ENCODE measurements around the gene NECTIN2.
"Not testable (repeated sequence)": the region's sequence is repeated elsewhere in the genome, so short reads cannot be mapped to it uniquely, and the experiment has no call there.

The NECTIN2 gene

GRCh38 chr19:44875666-44876451 lies 29.8 kb downstream of the NECTIN2 start:
- H3K4me1 ChIP-seq, result 0 out of 2 replicates have a peak, but pooled peaks cover 4% of the 10 kb centered on the region
- H3K36me3 ChIP-seq, result no peaks in the 10 kb centered on the region
- no peak overlapping the region for H3K4me3 ChIP-seq (ENCODE audit: low read depth, low read length)
- no peaks in the 10 kb centered on the region for H3K27me3 ChIP-seq
- no peak for TF ChIP-seq CTCF (IDR thresholded peaks at IDR 0.05; ENCODE audit: low read depth, low read length)
- H3K9me3 ChIP-seq, result no peaks in the 10 kb centered on the region
- DNase-seq, result no peak

GRCh38 chr19:44876930-44877535 lies 30.9 kb downstream of the NECTIN2 start:
- no peaks in the 10 kb centered on the region for H3K27me3 ChIP-seq
- no peak overlapping the region for H3K4me3 ChIP-seq (ENCODE audit: low read depth, low read length)
- no peaks in the 10 kb centered on the region for H3K9me3 ChIP-seq
- no peaks in the 10 kb centered on the region for H3K36me3 ChIP-seq
- DNase-seq, result no peak
- TF ChIP-seq CTCF (IDR thresholded peaks at IDR 0.05; ENCODE audit: low read depth, low read length), result no peak
- 0 out of 2 replicates have a peak, but pooled peaks cover 4% of the 10 kb centered on the region for H3K4me1 ChIP-seq

GRCh38 chr19:44878120-44878865 lies 32.2 kb downstream of the NECTIN2 start:
- no peak for DNase-seq
- Histone ChIP-seq H3K4me1 (0 out of 2 replicates have a peak, but pooled peaks cover 4% of the 10 kb centered on the region), H3K27me3 (no peaks in the 10 kb centered on the region), H3K9me3 (no peaks in the 10 kb centered on the region), H3K4me3 (ENCODE audit: low read depth, low read length) (no peak overlapping the region), H3K36me3 (no peaks in the 10 kb centered on the region)
- no peak for TF ChIP-seq CTCF (IDR thresholded peaks at IDR 0.05; ENCODE audit: low read depth, low read length)

GRCh38 chr19:44879309-44880065 lies 33.4 kb downstream of the NECTIN2 start:
- DNase-seq, result no peak
- no peaks in the 10 kb centered on the region for H3K9me3 ChIP-seq
- 0 out of 2 replicates have a peak, but pooled peaks cover 4% of the 10 kb centered on the region for H3K4me1 ChIP-seq
- no peak overlapping the region for H3K4me3 ChIP-seq (ENCODE audit: low read depth, low read length)
- TF ChIP-seq CTCF (IDR thresholded peaks at IDR 0.05; ENCODE audit: low read depth, low read length), result no peak
- no peaks in the 10 kb centered on the region for H3K36me3 ChIP-seq
- H3K27me3 ChIP-seq, result no peaks in the 10 kb centered on the region

GRCh38 chr19:44882063-44882462 lies 36.0 kb downstream of the NECTIN2 start:
- no peaks in the 10 kb centered on the region for H3K9me3 ChIP-seq
- no peak for DNase-seq
- H3K27me3 ChIP-seq, result no peaks in the 10 kb centered on the region
- 0 out of 2 replicates have a peak, but pooled peaks cover 3% of the 10 kb centered on the region for H3K4me1 ChIP-seq
- no peaks in the 10 kb centered on the region for H3K36me3 ChIP-seq
- TF ChIP-seq CTCF (IDR thresholded peaks at IDR 0.05; ENCODE audit: low read depth, low read length), result no peak
- no peak overlapping the region for H3K4me3 ChIP-seq (ENCODE audit: low read depth, low read length)

- not testable (repeated sequence) for H3K4me1 ChIP-seq; H3K4me3 ChIP-seq (ENCODE audit: low read depth, low read length); DNase-seq; H3K9me3 ChIP-seq; H3K27me3 ChIP-seq; H3K36me3 ChIP-seq
These were observed 36.7 kb downstream of the NECTIN2 start for GRCh38 chr19:44882619-44883397.

All from BE2C (cell line).